Measurements from ENCODE around the gene MEX3D.
"Not testable (repeated sequence)": the region's sequence is repeated elsewhere in the genome, so short reads cannot be mapped to it uniquely, and the experiment has no call there.

MEX3D gene

DNA sequence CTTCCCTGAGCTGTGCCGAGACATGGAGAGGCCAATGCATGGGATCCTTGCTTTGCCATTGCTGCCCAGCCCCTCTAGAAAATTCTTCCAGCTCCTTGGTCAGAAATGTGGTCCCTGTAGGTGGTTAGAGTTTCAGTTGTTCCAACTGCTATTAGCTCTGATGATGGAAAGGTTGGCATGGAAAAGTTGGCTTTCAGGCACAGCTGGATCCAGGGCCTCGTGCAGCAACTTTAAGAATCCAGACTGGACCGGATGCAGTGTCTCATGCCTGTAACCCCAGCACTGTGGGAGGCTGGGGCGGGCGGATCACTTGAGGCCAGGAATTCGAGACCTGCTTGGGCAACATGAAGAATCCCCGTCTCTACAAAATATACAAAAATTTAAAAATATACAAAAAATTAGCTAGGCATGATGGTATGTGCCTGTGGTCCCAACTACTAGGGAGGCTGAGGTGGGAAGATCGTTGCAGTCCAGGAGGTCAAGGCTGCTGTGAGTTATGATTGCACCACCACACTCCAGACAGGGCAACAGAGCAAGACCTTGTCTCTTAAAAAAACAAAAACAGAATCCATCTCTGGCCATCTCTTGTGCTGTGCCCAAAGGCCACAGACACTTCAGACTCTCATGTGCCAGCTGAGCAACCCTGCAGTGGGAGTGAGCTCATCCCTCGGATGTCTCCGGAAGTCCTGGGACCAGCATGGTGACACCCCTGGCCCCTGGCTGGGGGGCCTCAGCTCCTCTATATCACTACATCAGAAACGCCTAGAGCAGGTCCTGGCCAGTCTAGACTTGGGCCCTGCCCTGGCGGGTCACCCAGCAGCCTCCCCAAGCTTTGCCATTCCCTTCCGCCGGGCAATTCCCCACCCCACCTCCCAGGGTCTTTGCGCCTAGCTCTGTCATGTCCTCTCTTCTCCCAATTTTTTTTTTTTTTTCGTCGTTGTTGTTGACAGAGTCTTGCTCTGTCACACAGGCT lies 16.8 kb downstream of the MEX3D start:
- no peak overlapping the region for H3K9ac ChIP-seq (ENCODE audit: insufficient read length, low read depth)
- no peaks in the 10 kb centered on the region for H3K9me3 ChIP-seq (ENCODE audit: insufficient read depth, low read length)
- H3K4me3 ChIP-seq (ENCODE audit: insufficient read length, low read depth) = no peak overlapping the region
- TF ChIP-seq SUZ12 (IDR thresholded peaks at IDR 0.05; ENCODE audit: extremely low read depth, insufficient read depth, insufficient read length) (no peak), YY1 (IDR thresholded peaks at IDR 0.05; ENCODE audit: insufficient read depth, insufficient read length) (no peak), ZNF274 (IDR thresholded peaks at IDR 0.05; ENCODE audit: low read depth, low read length) (no peak)
- no peak for DNase-seq (ENCODE audit: low read depth, low spot score)
- peaks cover 11% of the 10 kb centered on the region for H3K4me1 ChIP-seq (ENCODE audit: insufficient read depth, insufficient read length)
- H3K36me3 ChIP-seq (ENCODE audit: insufficient read depth, insufficient read length, low read length) = peaks cover 20% of the 10 kb centered on the region
- no peaks in the 10 kb centered on the region for H3K27me3 ChIP-seq (ENCODE audit: insufficient read depth, insufficient read length)

DNA sequence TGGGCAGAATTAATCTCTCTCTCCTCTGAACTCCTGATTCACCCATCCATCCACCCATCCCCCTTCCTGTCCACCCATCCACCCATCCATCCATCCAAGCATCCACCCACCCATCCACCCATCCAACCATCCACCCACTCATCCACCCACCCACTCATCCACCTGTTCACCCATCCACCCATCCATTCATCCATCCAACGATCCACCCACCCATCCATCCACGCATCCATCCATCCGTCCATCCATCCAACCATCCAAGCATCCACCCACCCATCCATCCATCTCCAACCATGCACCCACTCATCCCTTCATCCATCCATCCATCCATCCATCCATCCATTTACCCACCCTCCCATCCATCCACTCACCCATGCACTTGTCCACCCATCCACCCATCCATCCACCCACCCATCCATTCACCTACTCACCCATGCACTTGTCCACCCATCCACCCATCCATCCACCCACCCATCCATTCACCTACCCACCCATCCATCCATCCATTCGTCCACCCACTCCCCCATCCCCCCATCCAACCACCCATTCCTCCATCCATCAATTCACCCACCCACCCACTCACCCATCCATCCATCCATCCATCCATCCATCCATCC lies 18.7 kb downstream of the MEX3D start:
- peaks cover 7% of the 10 kb centered on the region for H3K27me3 ChIP-seq (ENCODE audit: insufficient read depth, insufficient read length)
- H3K4me3 ChIP-seq (ENCODE audit: insufficient read length, low read depth) = no peak overlapping the region
- H3K9ac ChIP-seq (ENCODE audit: insufficient read length, low read depth) = no peak overlapping the region
- peaks cover 5% of the 10 kb centered on the region for H3K36me3 ChIP-seq (ENCODE audit: insufficient read depth, insufficient read length, low read length)
- TF ChIP-seq SUZ12 (IDR thresholded peaks at IDR 0.05; ENCODE audit: extremely low read depth, insufficient read depth, insufficient read length) (no peak), ZNF274 (IDR thresholded peaks at IDR 0.05; ENCODE audit: low read depth, low read length) (no peak), YY1 (IDR thresholded peaks at IDR 0.05; ENCODE audit: insufficient read depth, insufficient read length) (no peak)
- no peaks in the 10 kb centered on the region for H3K9me3 ChIP-seq (ENCODE audit: insufficient read depth, low read length)
- H3K4me1 ChIP-seq (ENCODE audit: insufficient read depth, insufficient read length) = peaks cover 7% of the 10 kb centered on the region
- DNase-seq (ENCODE audit: low read depth, low spot score) = no peak

DNA sequence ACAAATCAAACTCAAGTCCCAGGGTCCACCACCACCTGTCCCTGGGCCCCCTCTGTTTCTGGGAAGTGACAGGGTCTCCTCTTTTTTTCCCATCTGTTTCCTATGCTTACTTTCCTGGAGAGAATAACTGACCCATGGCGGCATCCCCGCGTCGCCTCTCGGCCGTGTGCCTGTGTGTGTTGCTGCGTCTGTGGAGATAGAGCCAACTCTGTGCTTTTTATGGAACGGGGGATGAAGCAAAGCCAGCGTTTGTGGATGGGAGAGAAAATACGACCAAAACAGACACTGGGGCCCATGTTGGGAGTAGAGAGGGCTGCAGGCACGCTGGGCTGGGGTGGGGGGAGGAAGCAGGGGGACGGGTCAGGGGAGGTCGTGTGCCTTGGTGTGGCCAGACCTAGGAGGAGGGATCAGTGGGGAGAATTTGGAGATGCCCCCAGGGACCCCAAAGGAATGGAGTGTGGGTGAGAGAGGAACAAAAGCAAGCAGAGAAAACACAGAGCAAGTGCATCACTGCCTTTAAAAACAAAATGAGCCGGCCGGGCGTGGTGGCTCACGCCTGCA lies 27.7 kb downstream of the MEX3D start:
- peaks cover 4% of the 10 kb centered on the region for H3K4me1 ChIP-seq (ENCODE audit: insufficient read depth, insufficient read length)
- H3K4me3 ChIP-seq (ENCODE audit: insufficient read length, low read depth) = no peak overlapping the region
- no peak for DNase-seq (ENCODE audit: low read depth, low spot score)
- no peak overlapping the region for H3K9ac ChIP-seq (ENCODE audit: insufficient read length, low read depth)
- TF ChIP-seq ZNF274 (IDR thresholded peaks at IDR 0.05; ENCODE audit: low read depth, low read length) (no peak), SUZ12 (IDR thresholded peaks at IDR 0.05; ENCODE audit: extremely low read depth, insufficient read depth, insufficient read length) (no peak), YY1 (IDR thresholded peaks at IDR 0.05; ENCODE audit: insufficient read depth, insufficient read length) (no peak)
- peaks cover under 1% of the 10 kb centered on the region for H3K27me3 ChIP-seq (ENCODE audit: insufficient read depth, insufficient read length)
- no peaks in the 10 kb centered on the region for H3K36me3 ChIP-seq (ENCODE audit: insufficient read depth, insufficient read length, low read length)
- H3K9me3 ChIP-seq (ENCODE audit: insufficient read depth, low read length) = no peaks in the 10 kb centered on the region

DNA sequence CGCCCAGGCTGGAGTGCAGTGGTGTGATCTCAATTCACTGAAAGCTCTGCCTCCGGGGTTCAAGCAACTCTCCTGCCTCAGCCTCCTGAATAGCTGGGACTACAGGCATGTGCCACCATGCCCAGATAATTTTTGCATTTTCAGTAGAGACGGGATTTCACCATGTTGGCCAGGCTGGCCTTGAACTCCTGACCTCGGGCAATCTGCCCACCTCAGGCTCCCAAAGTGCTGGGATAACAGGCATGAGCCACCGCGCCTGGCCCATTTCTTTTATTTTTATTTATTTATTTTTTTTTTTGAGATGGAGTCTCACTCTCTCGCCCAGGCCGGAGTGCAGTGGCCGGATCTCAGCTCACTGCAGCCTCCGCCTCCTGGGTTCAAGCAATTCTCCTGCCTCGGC lies 28.4 kb downstream of the MEX3D start:
- H3K9ac ChIP-seq (ENCODE audit: insufficient read length, low read depth); H3K27me3 ChIP-seq (ENCODE audit: insufficient read depth, insufficient read length); DNase-seq (ENCODE audit: low read depth, low spot score); H3K4me1 ChIP-seq (ENCODE audit: insufficient read depth, insufficient read length); H3K9me3 ChIP-seq (ENCODE audit: insufficient read depth, low read length); H3K4me3 ChIP-seq (ENCODE audit: insufficient read length, low read depth); H3K36me3 ChIP-seq (ENCODE audit: insufficient read depth, insufficient read length, low read length): not testable (repeated sequence)

DNA sequence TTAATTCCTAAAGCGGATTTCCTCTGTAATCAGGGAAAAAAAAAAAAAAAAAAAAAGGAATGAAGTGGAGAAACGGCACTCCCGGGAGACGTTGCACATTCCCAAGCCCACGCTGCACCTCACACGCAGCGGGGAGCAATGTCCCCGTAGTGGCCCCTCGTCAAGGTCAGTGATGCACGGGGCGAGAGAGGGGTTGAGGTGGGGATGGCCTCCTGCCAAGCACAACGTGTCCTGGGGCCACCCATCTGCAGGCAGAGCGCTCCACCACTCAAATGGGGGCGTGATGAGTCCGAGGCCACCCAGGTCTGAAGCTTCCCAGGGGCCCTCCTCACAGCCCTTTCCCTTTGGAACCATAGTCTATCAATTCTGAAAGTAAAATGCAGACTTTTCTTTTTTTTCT lies 29.1 kb downstream of the MEX3D start:
- no peak for DNase-seq (ENCODE audit: low read depth, low spot score)
- no peak for TF ChIP-seq ZNF274 (IDR thresholded peaks at IDR 0.05; ENCODE audit: low read depth, low read length)
- no peak for TF ChIP-seq SUZ12 (IDR thresholded peaks at IDR 0.05; ENCODE audit: extremely low read depth, insufficient read depth, insufficient read length)
- no peak for TF ChIP-seq YY1 (IDR thresholded peaks at IDR 0.05; ENCODE audit: insufficient read depth, insufficient read length)
- no peak overlapping the region for H3K9ac ChIP-seq (ENCODE audit: insufficient read length, low read depth)
- H3K36me3 ChIP-seq (ENCODE audit: insufficient read depth, insufficient read length, low read length) = no peaks in the 10 kb centered on the region
- no peak overlapping the region for H3K4me3 ChIP-seq (ENCODE audit: insufficient read length, low read depth)
- peaks cover 4% of the 10 kb centered on the region for H3K4me1 ChIP-seq (ENCODE audit: insufficient read depth, insufficient read length)
- no peaks in the 10 kb centered on the region for H3K27me3 ChIP-seq (ENCODE audit: insufficient read depth, insufficient read length)
- H3K9me3 ChIP-seq (ENCODE audit: insufficient read depth, low read length) = no peaks in the 10 kb centered on the region

DNA sequence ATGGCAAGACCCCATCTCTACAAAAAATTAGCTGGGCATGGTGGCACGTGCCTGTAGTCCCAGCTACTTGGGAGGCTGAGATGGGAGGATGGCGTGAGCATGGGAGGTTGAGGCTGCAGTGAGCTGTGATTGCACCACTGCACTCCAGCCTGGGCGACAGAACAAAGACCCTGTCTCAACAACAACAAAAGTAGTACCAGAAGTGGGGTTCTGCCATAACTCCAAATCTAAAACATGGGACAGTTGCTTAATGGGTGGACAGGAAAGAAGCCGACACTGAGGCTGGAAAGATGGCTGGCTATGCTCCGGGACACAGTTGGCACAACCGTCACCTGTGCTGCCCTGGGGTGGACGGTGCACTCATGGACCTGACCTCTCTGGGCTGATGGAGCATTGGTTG lies 32.4 kb downstream of the MEX3D start:
- not testable (repeated sequence) for H3K4me3 ChIP-seq (ENCODE audit: insufficient read length, low read depth); H3K9ac ChIP-seq (ENCODE audit: insufficient read length, low read depth); H3K36me3 ChIP-seq (ENCODE audit: insufficient read depth, insufficient read length, low read length); H3K9me3 ChIP-seq (ENCODE audit: insufficient read depth, low read length); H3K27me3 ChIP-seq (ENCODE audit: insufficient read depth, insufficient read length); DNase-seq (ENCODE audit: low read depth, low spot score); H3K4me1 ChIP-seq (ENCODE audit: insufficient read depth, insufficient read length)

DNA sequence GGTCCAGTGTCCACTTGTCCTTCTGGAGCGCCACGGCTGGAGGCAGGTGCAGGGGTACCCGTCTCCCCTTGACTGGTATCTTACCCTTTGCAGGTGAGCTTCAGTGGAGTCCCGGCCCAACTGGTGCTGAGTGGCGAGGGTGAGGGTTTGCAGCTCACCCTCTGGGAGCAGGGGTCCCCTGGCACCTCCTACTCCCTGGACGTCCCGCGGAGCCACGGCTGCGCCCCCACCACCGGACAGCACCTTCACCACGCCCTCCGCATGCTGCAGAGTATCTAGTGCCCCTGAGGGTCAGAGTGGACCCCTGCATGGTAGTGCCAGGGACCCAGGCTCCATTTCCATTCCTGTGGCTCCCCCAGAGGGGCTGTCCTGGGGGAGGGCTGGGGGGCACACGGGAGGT lies 33.2 kb downstream of the MEX3D start:
- Histone ChIP-seq H3K9ac (ENCODE audit: insufficient read length, low read depth) (no peak overlapping the region), H3K27me3 (ENCODE audit: insufficient read depth, insufficient read length) (no peaks in the 10 kb centered on the region), H3K4me3 (ENCODE audit: insufficient read length, low read depth) (no peak overlapping the region), H3K36me3 (ENCODE audit: insufficient read depth, insufficient read length, low read length) (no peaks in the 10 kb centered on the region), H3K4me1 (ENCODE audit: insufficient read depth, insufficient read length) (peaks cover 4% of the 10 kb centered on the region), H3K9me3 (ENCODE audit: insufficient read depth, low read length) (no peaks in the 10 kb centered on the region)
- DNase-seq (ENCODE audit: low read depth, low spot score) = no peak
- TF ChIP-seq YY1 (IDR thresholded peaks at IDR 0.05; ENCODE audit: insufficient read depth, insufficient read length) (no peak), ZNF274 (IDR thresholded peaks at IDR 0.05; ENCODE audit: low read depth, low read length) (no peak), SUZ12 (IDR thresholded peaks at IDR 0.05; ENCODE audit: extremely low read depth, insufficient read depth, insufficient read length) (no peak)
